Right lobe of liver (tissue), 6 donors: Measurements from ENCODE around the gene ITPKC. TPM values are rescaled to one million over a fixed set of nuclear protein-coding genes. Genes with fewer than 3 reads are reported as not detected.
A peak's percentile ranks its signal among the peaks of the same experiment; 100 is the strongest.

ENCODE experiments used
- ATAC-seq, 4 donors: fragments of 200-7000 bp; cut with Tn5 transposase; one replicate each; pipeline ENCODE4 v1.9.1; 2020; ENCODE audit warnings: mild to moderate bottlenecking in 4 of 4, moderate library complexity in 4 of 4
- DNase-seq, 3 donors: peaks; one replicate each; pipeline ENCODE4 v3.0.0-alpha.2; 2020
- H3K27ac ChIP-seq, 3 donors: fragments of 200-600 bp; one replicate each; pipeline ENCODE4 v1.8.0; 2022
- H3K27me3 ChIP-seq, 2 donors: fragments of 200-600 bp; one replicate each; pipeline ENCODE4 v1.8.0; 2022
- H3K36me3 ChIP-seq, 4 donors: fragments of 200-600 bp; sonication (generic) in 1 of 4; one replicate each; pipeline versions ENCODE4 v1.5.1 to v1.8.0; 2017 to 2022; ENCODE audit warnings: control low read depth in 1 of 4
- H3K4me1 ChIP-seq, 4 donors: fragments of 200-600 bp; sonication (generic) in 1 of 4; one replicate each; pipeline versions ENCODE4 v1.5.1 to v1.8.0; 2017 to 2022; ENCODE audit warnings: control low read depth in 1 of 4
- H3K4me3 ChIP-seq, 3 donors: fragments of 200-600 bp; one replicate each; pipeline ENCODE4 v1.8.0; 2022
- H3K9me3 ChIP-seq, 4 donors: fragments of 200-600 bp; sonication (generic) in 1 of 4; one replicate each; pipeline versions ENCODE4 v1.5.1 to v1.8.0; 2017 to 2022; ENCODE audit warnings: control low read depth in 1 of 4
- POLR2A ChIP-seq: fragments of 450-650 bp; IDR thresholded peaks from one replicate; pipeline ENCODE4 v1.6.1; 2017; ENCODE audit warnings: antibody characterized with exemption, mild to moderate bottlenecking
- WGBS: methylation state at CpG from one replicate; pipeline ENCODE4 v1.1.6; 2018; ENCODE audit warnings: low coverage, low lambda C conversion rate; ENCODE audit not compliant: insufficient coverage; ENCODE audit errors: missing lambda C conversion rate; 5-methylcytosine and 5-hydroxymethylcytosine counted together
- intact Hi-C, 2 donors: fragments of 100-400 bp; cut with DNase I; formaldehyde crosslinking; loops; one replicate each; pipeline versions ENCODE4 v1.11.2 to v1.14.1; 2022
- total RNA-seq, 6 experiments: library from RNA; depleted of rRNA in 2 of 6; stranded (reverse); fragments of >200 nt in 2 of 6; fragmentation: NEBNext Ultra II Directional in 3 of 6; extraction: Animal tissue kit (Norgen Biotek cat#: 25700) in 3 of 6; gene quantifications; one replicate each; pipeline versions ENCODE4 v1.1.0 to v1.2.4, GENCODE V29; 2016 to 2023
- TF ChIP-seq, protein P1 (sequence below), 4 donors: fragments of 200-600 bp in 3 of 4; fragments of 450-650 bp in 1 of 4; IDR thresholded peaks; one replicate each; pipeline versions ENCODE4 v1.5.1 to v1.8.0; 2016 to 2022; ENCODE audit warnings: antibody characterized with exemption in 4 of 4, mild to moderate bottlenecking in 2 of 4
- donor health status: DM: no; HTN: yes; CAD: no.
- donor health status: DM: no; HTN: no; CAD: no.
- donor health status: DM: no; HTN: no; CAD: no.
- donor health status: DM: no; HTN: yes; CAD: no.
- donor health status: DM: no; HTN: yes; CAD: no.

The ITPKC gene
- total RNA-seq, 6 experiments from 2014 or later = 6.8 to 19.7 (median 11.1) TPM

DNA sequence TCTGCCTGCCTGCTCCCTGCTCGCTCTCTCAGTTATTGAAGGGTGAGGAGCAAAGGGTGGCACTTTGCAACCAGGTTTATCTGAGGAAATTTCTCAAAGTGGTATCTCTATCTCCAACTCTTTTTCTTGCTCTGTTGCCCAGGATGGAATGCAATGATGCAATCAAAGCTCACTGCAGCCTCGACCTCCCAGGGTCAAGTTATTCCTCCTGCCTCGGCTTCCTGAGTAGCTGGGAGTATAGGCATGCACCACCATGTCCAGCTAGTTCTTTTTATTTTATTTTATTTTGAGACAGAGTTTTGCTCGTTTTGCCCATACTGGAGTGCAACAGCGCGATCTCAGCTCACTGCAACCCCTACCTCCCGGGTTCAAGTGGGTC, 28.5 kb downstream of the ITPKC start:
- H3K27ac ChIP-seq = no peak overlapping the region
- no peak overlapping the region for H3K4me3 ChIP-seq
- H3K36me3 ChIP-seq = no peaks in the 10 kb centered on the region
- no peaks in the 10 kb centered on the region for H3K27me3 ChIP-seq
- H3K4me1 ChIP-seq = peaks cover 0 to 21% (median 4%) of the 10 kb centered on the region in 4 donors
- WGBS = 65% methylated on average over 5 of the region's 7 CpGs
- no peak for ATAC-seq
- H3K9me3 ChIP-seq = no peaks in the 10 kb centered on the region
- TF ChIP-seq POLR2A = no peak
- TF ChIP-seq, protein P1, sequence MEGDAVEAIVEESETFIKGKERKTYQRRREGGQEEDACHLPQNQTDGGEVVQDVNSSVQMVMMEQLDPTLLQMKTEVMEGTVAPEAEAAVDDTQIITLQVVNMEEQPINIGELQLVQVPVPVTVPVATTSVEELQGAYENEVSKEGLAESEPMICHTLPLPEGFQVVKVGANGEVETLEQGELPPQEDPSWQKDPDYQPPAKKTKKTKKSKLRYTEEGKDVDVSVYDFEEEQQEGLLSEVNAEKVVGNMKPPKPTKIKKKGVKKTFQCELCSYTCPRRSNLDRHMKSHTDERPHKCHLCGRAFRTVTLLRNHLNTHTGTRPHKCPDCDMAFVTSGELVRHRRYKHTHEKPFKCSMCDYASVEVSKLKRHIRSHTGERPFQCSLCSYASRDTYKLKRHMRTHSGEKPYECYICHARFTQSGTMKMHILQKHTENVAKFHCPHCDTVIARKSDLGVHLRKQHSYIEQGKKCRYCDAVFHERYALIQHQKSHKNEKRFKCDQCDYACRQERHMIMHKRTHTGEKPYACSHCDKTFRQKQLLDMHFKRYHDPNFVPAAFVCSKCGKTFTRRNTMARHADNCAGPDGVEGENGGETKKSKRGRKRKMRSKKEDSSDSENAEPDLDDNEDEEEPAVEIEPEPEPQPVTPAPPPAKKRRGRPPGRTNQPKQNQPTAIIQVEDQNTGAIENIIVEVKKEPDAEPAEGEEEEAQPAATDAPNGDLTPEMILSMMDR (IDR thresholded peaks at IDR 0.05) = no peak
- no peak for DNase-seq
- intact Hi-C loops = no loop called here

DNA sequence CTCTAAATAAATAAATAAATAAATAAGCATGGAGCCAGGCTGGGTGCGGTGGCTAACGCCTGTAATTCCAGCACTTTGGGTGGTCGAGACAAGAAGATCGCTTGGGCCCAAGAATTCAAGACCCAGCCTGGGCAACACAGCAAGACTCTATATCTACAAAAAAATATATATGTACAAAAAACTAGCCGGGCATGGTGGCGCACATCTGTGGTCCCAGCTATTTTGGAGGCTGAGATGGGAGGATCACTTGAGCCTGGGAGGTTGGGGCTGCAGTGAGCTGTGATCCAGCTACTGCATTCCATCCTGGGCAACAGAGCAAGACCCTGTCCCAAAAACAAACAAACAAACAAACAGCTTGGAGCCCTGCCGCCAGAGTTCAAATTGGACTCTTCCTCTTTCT, 30.6 kb downstream of the ITPKC start:
- H3K4me1 ChIP-seq = peaks cover 0 to 17% (median 4%) of the 10 kb centered on the region in 4 donors
- no peaks in the 10 kb centered on the region for H3K9me3 ChIP-seq
- H3K4me3 ChIP-seq = no peak overlapping the region
- TF ChIP-seq, protein P1 (IDR thresholded peaks at IDR 0.05) = no peak
- no peak for TF ChIP-seq POLR2A
- H3K27ac ChIP-seq = no peak overlapping the region
- WGBS = 95% methylated on average over 5 of the region's 7 CpGs
- no peaks in the 10 kb centered on the region for H3K27me3 ChIP-seq
- intact Hi-C loops = no loop called here
- DNase-seq (no peak), ATAC-seq (no peak)
- no peaks in the 10 kb centered on the region for H3K36me3 ChIP-seq

DNA sequence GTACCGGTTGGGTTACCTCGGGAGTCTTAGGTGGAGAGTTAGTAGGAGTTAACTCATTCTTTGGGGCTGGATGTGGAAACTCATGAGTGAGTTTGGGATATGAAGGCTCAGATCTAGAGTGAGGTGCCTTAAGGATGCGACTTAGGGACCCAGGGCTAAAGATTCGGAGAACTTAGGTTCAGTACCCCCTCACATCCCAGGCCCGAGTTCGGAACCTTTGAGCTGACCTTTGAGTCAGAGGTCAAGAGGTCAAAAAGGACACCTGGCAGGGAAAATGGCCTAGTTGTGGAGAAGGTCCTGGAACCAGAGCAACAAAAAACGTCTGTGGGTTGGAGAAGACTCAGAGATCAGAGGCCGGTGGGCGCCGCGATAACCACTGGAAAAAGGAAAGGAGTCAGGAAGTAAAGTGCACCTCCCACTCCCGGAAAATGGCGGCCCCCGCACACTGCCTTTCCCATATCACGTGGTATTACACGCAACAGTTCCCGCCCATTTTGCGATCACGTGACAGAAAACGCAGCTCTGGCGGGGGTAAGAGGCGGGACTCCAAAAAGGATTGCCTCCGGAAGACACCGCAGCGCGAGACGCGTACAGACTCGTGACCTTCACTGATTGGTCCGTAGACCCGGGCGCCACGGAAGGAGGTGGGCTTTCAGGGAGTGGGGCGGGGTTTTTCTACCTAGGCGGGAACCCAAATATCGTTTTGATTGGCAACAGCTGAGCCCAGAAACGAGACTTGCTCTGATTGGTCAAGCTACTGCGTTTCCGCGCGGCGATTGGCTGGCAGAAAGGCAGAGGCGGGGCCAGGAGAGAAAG, 33.4 kb downstream of the ITPKC start, which contains the start of gene ACTMAP:
TSS of gene ACTMAP (minus strand) at position 420 of the 816 bp plus-strand sequence. CDS start 674 bp downstream, outside the sequence.
- Histone ChIP-seq H3K4me3 (peak within 1 kb of the TSS; percentile 59 to 73 (median 66)), H3K36me3 (no peaks in the 10 kb centered on the region), H3K27ac (peak within 1 kb of the TSS; percentile 89 to 92 (median 89)), H3K27me3 (no peaks in the 10 kb centered on the region), H3K4me1 (peaks cover 0 to 42% (median 14%) of the 10 kb centered on the region in 4 donors), H3K9me3 (no peaks in the 10 kb centered on the region)
- intact Hi-C loops = no loop called here
- DNase-seq = peak; percentile 99 to 100 (median 100)
- peak; percentile 86 to 94 (median 90) for ATAC-seq
- under 1% methylated on average over 38 of the region's 43 CpGs for WGBS
- TF ChIP-seq, protein P1 (IDR thresholded peaks at IDR 0.05) = no peak
- TF ChIP-seq POLR2A = peak; percentile 59

DNA sequence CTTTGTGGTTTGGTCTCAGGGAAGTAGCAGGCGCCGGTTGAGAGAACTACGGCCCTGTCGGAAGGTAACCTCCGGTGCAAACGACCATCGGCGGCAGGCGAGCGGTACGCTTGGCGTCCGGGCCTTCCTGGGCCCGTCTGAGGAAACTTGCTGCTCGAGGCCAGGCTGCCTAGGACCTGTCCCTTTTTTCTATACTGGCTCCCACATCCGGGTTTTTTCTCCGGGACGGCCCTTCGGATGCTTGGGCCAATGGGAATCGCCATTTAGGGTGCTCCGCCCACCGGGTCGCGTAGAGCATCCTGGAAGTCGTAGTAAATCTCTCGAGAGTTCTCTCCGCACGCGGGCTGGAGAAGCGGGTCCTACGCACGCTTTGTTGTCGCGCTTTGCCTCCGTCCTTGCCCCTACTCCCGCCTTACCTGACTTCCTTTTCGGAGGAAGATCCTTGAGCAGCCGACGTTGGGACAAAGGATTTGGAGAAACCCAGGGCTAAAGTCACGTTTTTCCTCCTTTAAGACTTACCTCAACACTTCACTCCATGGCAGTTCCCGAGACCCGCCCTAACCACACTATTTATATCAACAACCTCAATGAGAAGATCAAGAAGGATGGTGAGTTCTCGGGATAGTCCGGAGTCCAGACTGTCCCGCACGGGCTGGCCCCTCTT, 34.1 kb downstream of the ITPKC start, which contains the start of gene SNRPA:
TSS of gene SNRPA (plus strand) at position 330 of the 664 bp plus-strand sequence. CDS start at position 536, 206 bp downstream.
- DNase-seq (peak; percentile 96 to 97 (median 97)), ATAC-seq (peak; percentile 75 to 82 (median 78))
- Histone ChIP-seq H3K4me1 (peaks cover 0 to 47% (median 18%) of the 10 kb centered on the region in 4 donors), H3K27ac (peak within 1 kb of the TSS; percentile 89 to 92 (median 89)), H3K4me3 (peak within 1 kb of the TSS; percentile 59 to 73 (median 66)), H3K27me3 (no peaks in the 10 kb centered on the region), H3K36me3 (peaks cover 0 to 6% (median under 1%) of the 10 kb centered on the region in 4 donors), H3K9me3 (no peaks in the 10 kb centered on the region)
- under 1% methylated on average over 31 of the region's 46 CpGs for WGBS
- peak; percentile 84 for TF ChIP-seq POLR2A
- TF ChIP-seq, protein P1 (IDR thresholded peaks at IDR 0.05) = no peak
- intact Hi-C loops = no loop called here
